RWPE2 (cell line): ENCODE measurements around the gene ST8SIA2.

ENCODE experiments used
- ATAC-seq: fragments of 200-7000 bp; cut with Tn5 transposase; 3 replicates; pipeline ENCODE4 v1.9.1; 2021; ENCODE audit warnings: low read depth
- DNase-seq: peaks from one replicate; pipeline ENCODE4 v3.0.0-alpha.2; 2020; ENCODE audit warnings: low spot score
- H3K27ac ChIP-seq: fragments of 450-650 bp; 2 replicates; pipeline ENCODE4 v1.5.1; 2017; ENCODE audit warnings: mild to moderate bottlenecking; ENCODE audit not compliant: poor library complexity, severe bottlenecking
- H3K27me3 ChIP-seq: fragments of 250-450 bp; sonication (Bioruptor Pico); 2 replicates; pipeline ENCODE4 v1.5.1; 2021; ENCODE audit warnings: mild to moderate bottlenecking, moderate library complexity; ENCODE audit not compliant: insufficient read depth, poor library complexity, severe bottlenecking
- H3K36me3 ChIP-seq: fragments of 250-450 bp; sonication (Bioruptor Pico); 2 replicates; pipeline ENCODE4 v1.5.1; 2020; ENCODE audit warnings: low read depth, mild to moderate bottlenecking, moderate library complexity
- H3K4me1 ChIP-seq: fragments of 250-450 bp; sonication (Bioruptor Pico); 2 replicates; pipeline ENCODE4 v1.5.1; 2021; ENCODE audit warnings: mild to moderate bottlenecking, moderate library complexity; ENCODE audit not compliant: insufficient read depth, poor library complexity, severe bottlenecking
- H3K4me3 ChIP-seq: fragments of 250-450 bp; sonication (Bioruptor Pico); 2 replicates; pipeline ENCODE4 v1.5.1; 2021; ENCODE audit warnings: mild to moderate bottlenecking, moderate library complexity; ENCODE audit not compliant: severe bottlenecking
- H3K9me3 ChIP-seq: fragments of 250-450 bp; sonication (Bioruptor Pico); 2 replicates; pipeline ENCODE4 v1.5.1; 2021; ENCODE audit warnings: mild to moderate bottlenecking, moderate library complexity; ENCODE audit not compliant: severe bottlenecking
- CTCF ChIP-seq: fragments of 450-650 bp; IDR thresholded peaks from one replicate; pipeline ENCODE4 v1.5.1; 2017; ENCODE audit warnings: mild to moderate bottlenecking, moderate library complexity; ENCODE audit not compliant: poor library complexity, severe bottlenecking

The ST8SIA2 gene

GRCh38 chr15:92409006-92409405 is 15.3 kb downstream of the ST8SIA2 start:
- Histone ChIP-seq H3K4me1 (no peaks in the 10 kb centered on the region), H3K27me3 (peaks cover 19% of the 10 kb centered on the region), H3K9me3 (no peaks in the 10 kb centered on the region), H3K36me3 (no peaks in the 10 kb centered on the region), H3K4me3 (no peak overlapping the region), H3K27ac (no peak overlapping the region)
- DNase-seq (no peak), ATAC-seq (no peak)
- no peak for TF ChIP-seq CTCF

GRCh38 chr15:92409521-92409920 is 15.8 kb downstream of the ST8SIA2 start:
- Histone ChIP-seq H3K27ac (no peak overlapping the region), H3K36me3 (no peaks in the 10 kb centered on the region), H3K9me3 (no peaks in the 10 kb centered on the region), H3K4me3 (no peak overlapping the region), H3K4me1 (no peaks in the 10 kb centered on the region), H3K27me3 (peaks cover 17% of the 10 kb centered on the region)
- ATAC-seq, result no peak
- DNase-seq, result no peak
- TF ChIP-seq CTCF, result no peak

- peaks cover 25% of the 10 kb centered on the region for H3K27me3 ChIP-seq
Measured at GRCh38 chr15:92410537-92410936, 16.9 kb downstream of the ST8SIA2 start.

GRCh38 chr15:92411256-92411655 is 17.6 kb downstream of the ST8SIA2 start:
- DNase-seq, result no peak
- no peak for ATAC-seq
- Histone ChIP-seq H3K4me1 (no peaks in the 10 kb centered on the region), H3K4me3 (no peak overlapping the region), H3K27me3 (peaks cover 28% of the 10 kb centered on the region), H3K9me3 (no peaks in the 10 kb centered on the region), H3K36me3 (no peaks in the 10 kb centered on the region), H3K27ac (no peak overlapping the region)
- TF ChIP-seq CTCF, result no peak

More at GRCh38 chr15:92410537-92410936, 16.9 kb downstream of the ST8SIA2 start:
- Histone ChIP-seq H3K36me3 (no peaks in the 10 kb centered on the region), H3K4me1 (no peaks in the 10 kb centered on the region), H3K27ac (no peak overlapping the region), H3K4me3 (no peak overlapping the region), H3K9me3 (no peaks in the 10 kb centered on the region)
- ATAC-seq, result no peak
- no peak for DNase-seq
- no peak for TF ChIP-seq CTCF

GRCh38 chr15:92413510-92413909 is 19.8 kb downstream of the ST8SIA2 start:
- Histone ChIP-seq H3K27me3 (peaks cover 28% of the 10 kb centered on the region), H3K4me3 (no peak overlapping the region), H3K36me3 (no peaks in the 10 kb centered on the region), H3K27ac (no peak overlapping the region), H3K9me3 (no peaks in the 10 kb centered on the region), H3K4me1 (no peaks in the 10 kb centered on the region)
- DNase-seq, result no peak
- no peak for ATAC-seq
- no peak for TF ChIP-seq CTCF
